ENCODE measurements around the gene MINAR2.

GRCh38 chr5:129803403-129803802 is 55.5 kb downstream of the MINAR2 start:
- no peak for TF ChIP-seq CTCF (IDR thresholded peaks at IDR 0.05)
- TF ChIP-seq EP300 (IDR thresholded peaks at IDR 0.05) = no peak
- TF ChIP-seq POLR2AphosphoS5 (IDR thresholded peaks at IDR 0.05) = no peak

Measured in stomach (tissue), 4 donors.